H1 (cell line): ENCODE results near the gene THAP7. TPM values are rescaled to one million over a fixed set of nuclear protein-coding genes. Genes with fewer than 3 reads are reported as not detected.

ENCODE experiments used
- CTCF ChIA-PET: fragments of 300-600 bp; sonication (Branson Sonifier 250); formaldehyde crosslinking; loops from one replicate; lab custom pipeline; 2021; ENCODE audit not compliant: partially characterized antibody; lab: Charles Lee
- POLR2A ChIA-PET: fragments of 300-600 bp; sonication (Branson Sonifier 250); formaldehyde crosslinking; loops from one replicate; lab custom pipeline; 2021; ENCODE audit warnings: inconsistent platforms; ENCODE audit not compliant: partially characterized antibody; lab: Charles Lee
- DNase-seq, 2 experiments: peaks; one replicate each; pipeline versions ENCODE4 v3.0.0 to v3.0.0-alpha.2; 2010 to 2022; ENCODE audit warnings: low spot score in 2 of 2, low read depth in 1 of 2, mixed read lengths in 1 of 2
- FAIRE-seq: peaks from 2 replicates; lab custom pipeline; 2011; peaks lifted over from hg19 to GRCh38; lab: Jason Lieb, UNC
- H2AFZ ChIP-seq: 2 replicates; pipeline ENCODE4 v1.8.1; 2012; ENCODE audit warnings: low read length, inconsistent platforms
- H2AK5ac ChIP-seq: 2 replicates; pipeline ENCODE4 v1.6.1; 2013; ENCODE audit warnings: low read depth, low read length
- H2BK120ac ChIP-seq: replicated peaks from 2 replicates; pipeline ENCODE3; 2013; ENCODE audit warnings: low read depth, low read length, inconsistent platforms
- H2BK12ac ChIP-seq: 2 replicates; pipeline ENCODE4 v1.6.1; 2013; ENCODE audit warnings: low read depth, low read length
- H2BK15ac ChIP-seq: 2 replicates; pipeline ENCODE4 v1.6.1; 2013; ENCODE audit warnings: low read length
- H2BK20ac ChIP-seq: 2 replicates; pipeline ENCODE4 v1.6.1; 2013; ENCODE audit warnings: low read length
- H2BK5ac ChIP-seq: 2 replicates; pipeline ENCODE4 v1.6.1; 2013; ENCODE audit warnings: low read depth, low read length
- H3K14ac ChIP-seq: 2 replicates; pipeline ENCODE4 v1.6.1; 2013; ENCODE audit warnings: inconsistent platforms; ENCODE audit not compliant: insufficient read length
- H3K18ac ChIP-seq: 2 replicates; pipeline ENCODE4 v1.6.1; 2013; ENCODE audit warnings: low read length; ENCODE audit errors: extremely low read depth
- H3K23ac ChIP-seq: 2 replicates; pipeline ENCODE4 v1.6.1; 2013; ENCODE audit warnings: inconsistent platforms; ENCODE audit not compliant: insufficient read length
- H3K23me2 ChIP-seq: 2 replicates; pipeline ENCODE4 v1.6.1; 2013; ENCODE audit warnings: low read depth, low read length
- H3K27ac ChIP-seq: 2 replicates; pipeline ENCODE4 v1.6.1; 2011; ENCODE audit warnings: low read depth, low read length, inconsistent platforms
- H3K27me3 ChIP-seq, 4 experiments: replicated peaks in 1 of 4; 1 replicate in 1 of 4; 2 replicates in 3 of 4; pipeline versions ENCODE4 v1.6.1 to v1.8.1; 2011 to 2013; ENCODE audit warnings: low read length in 3 of 4, mild to moderate bottlenecking in 3 of 4, inconsistent platforms in 2 of 4, mixed read lengths in 2 of 4, moderate library complexity in 1 of 4; ENCODE audit not compliant: control insufficient read depth in 3 of 4, insufficient read depth in 3 of 4; ENCODE audit errors: extremely low read depth in 1 of 4
- H3K36me3 ChIP-seq, 4 experiments: 2 replicates each; pipeline versions ENCODE4 v1.6.1 to v1.8.1; 2011 to 2013; ENCODE audit warnings: mild to moderate bottlenecking in 4 of 4, low read length in 3 of 4, moderate library complexity in 2 of 4, control low read depth in 1 of 4, inconsistent platforms in 1 of 4; ENCODE audit not compliant: insufficient read depth in 4 of 4, control insufficient read depth in 2 of 4
- H3K4ac ChIP-seq: replicated peaks from 2 replicates; pipeline ENCODE3; 2013; ENCODE audit warnings: low read length, low read depth, mixed read lengths, inconsistent platforms; ENCODE audit not compliant: insufficient read length
- H3K4me1 ChIP-seq, 4 experiments: replicated peaks in 1 of 4; 1 replicate in 1 of 4; 2 replicates in 3 of 4; pipeline versions ENCODE4 v1.6.1 to v1.8.1; 2011 to 2013; ENCODE audit warnings: low read length in 3 of 4, inconsistent platforms in 2 of 4, mixed read lengths in 1 of 4; ENCODE audit not compliant: insufficient read depth in 4 of 4, control insufficient read depth in 3 of 4
- H3K4me2 ChIP-seq, 2 experiments: 2 replicates each; pipeline versions ENCODE4 v1.6.1 to v1.8.1; 2011 to 2013; ENCODE audit warnings: low read depth in 2 of 2, low read length in 2 of 2, control low read depth in 1 of 2, inconsistent platforms in 1 of 2, mild to moderate bottlenecking in 1 of 2; ENCODE audit not compliant: insufficient read depth in 1 of 2
- H3K4me3 ChIP-seq, 4 experiments: fragments of 200-600, 300-600 bp in 1 of 4; sonication (generic), shearing (Covaris generic), sonication (Bioruptor Twin) in 1 of 4; 2 replicates each; pipeline versions ENCODE4 v1.5.1 to v1.8.1; 2011 to 2016; ENCODE audit warnings: low read length in 4 of 4, low read depth in 3 of 4, control low read depth in 2 of 4, inconsistent platforms in 2 of 4, mild to moderate bottlenecking in 2 of 4, mixed read lengths in 1 of 4, moderate library complexity in 1 of 4; ENCODE audit not compliant: insufficient read depth in 2 of 4; ENCODE audit errors: extremely low read depth in 1 of 4
- H3K56ac ChIP-seq: replicated peaks from 2 replicates; pipeline ENCODE3; 2013; ENCODE audit warnings: low read depth, mild to moderate bottlenecking, mixed read lengths, low read length, inconsistent platforms; ENCODE audit not compliant: insufficient read length
- H3K79me1 ChIP-seq: 2 replicates; pipeline ENCODE4 v1.6.1; 2013; ENCODE audit warnings: low read depth, low read length, control low read depth
- H3K79me2 ChIP-seq, 2 experiments: 2 replicates each; pipeline versions ENCODE4 v1.6.1 to v1.8.1; 2012 to 2013; ENCODE audit warnings: low read length in 2 of 2, mild to moderate bottlenecking in 2 of 2, inconsistent platforms in 1 of 2; ENCODE audit not compliant: insufficient read depth in 2 of 2, control insufficient read depth in 1 of 2
- H3K9ac ChIP-seq, 4 experiments: replicated peaks in 1 of 4; 1 replicate in 1 of 4; 2 replicates in 3 of 4; pipeline versions ENCODE4 v1.6.1 to v1.8.1; 2011 to 2013; ENCODE audit warnings: low read depth in 3 of 4, low read length in 3 of 4, control low read depth in 2 of 4, mild to moderate bottlenecking in 2 of 4, moderate library complexity in 2 of 4, inconsistent platforms in 1 of 4; ENCODE audit errors: extremely low read depth in 1 of 4
- H3K9me3 ChIP-seq, 2 experiments: 2 replicates each; pipeline versions ENCODE4 v1.6.1 to v1.8.1; 2012 to 2013; ENCODE audit warnings: mild to moderate bottlenecking in 2 of 2, moderate library complexity in 2 of 2, control low read depth in 1 of 2, inconsistent platforms in 1 of 2, low read depth in 1 of 2, low read length in 1 of 2, mixed read lengths in 1 of 2; ENCODE audit not compliant: insufficient read depth in 2 of 2
- H4K20me1 ChIP-seq, 2 experiments: replicated peaks in 1 of 2; 2 replicates each; pipeline versions ENCODE3 to v1.8.1; 2011 to 2013; ENCODE audit warnings: inconsistent platforms in 2 of 2, low read length in 2 of 2, mild to moderate bottlenecking in 1 of 2; ENCODE audit not compliant: insufficient read depth in 2 of 2, control insufficient read depth in 1 of 2
- H4K5ac ChIP-seq: 2 replicates; pipeline ENCODE4 v1.6.1; 2013; ENCODE audit warnings: low read length, low read depth, mixed read lengths, inconsistent platforms; ENCODE audit not compliant: insufficient read length
- H4K8ac ChIP-seq: 2 replicates; pipeline ENCODE4 v1.8.0; 2013; ENCODE audit warnings: mild to moderate bottlenecking, moderate library complexity, low read length, inconsistent platforms; ENCODE audit not compliant: insufficient read depth; ENCODE audit errors: extremely low read depth
- H4K91ac ChIP-seq: replicated peaks from 2 replicates; pipeline ENCODE3; 2013; ENCODE audit warnings: low read length, mixed read lengths, inconsistent platforms; ENCODE audit not compliant: insufficient read length
- CTBP2 ChIP-seq: IDR thresholded peaks from 2 replicates; pipeline ENCODE4 v1.7.0; 2011; ENCODE audit warnings: borderline replicate concordance, mild to moderate bottlenecking, moderate library complexity, mixed read lengths, low read length; ENCODE audit not compliant: insufficient read depth, insufficient read length
- EGR1 ChIP-seq: IDR thresholded peaks from 2 replicates; pipeline ENCODE4 v1.6.1; 2011; ENCODE audit warnings: low read depth, low read length, borderline replicate concordance
- HDAC2 ChIP-seq, 2 experiments: fragments of 300-600 bp in 1 of 2; sonication (generic) in 1 of 2; IDR thresholded peaks; 2 replicates each; pipeline ENCODE4 v1.6.1; 2011 to 2012; ENCODE audit warnings: low read depth in 2 of 2, low read length in 2 of 2, mild to moderate bottlenecking in 2 of 2, moderate library complexity in 2 of 2, borderline replicate concordance in 1 of 2, inconsistent platforms in 1 of 2
- WGBS, 2 experiments: shearing (Covaris generic) in 1 of 2; methylation state at CpG; one replicate each; pipeline versions ENCODE4 v1.1.6 to v1.1.7; 2013 to 2015; ENCODE audit warnings: low lambda C conversion rate in 2 of 2, mixed read lengths in 2 of 2, inconsistent platforms in 1 of 2, low coverage in 1 of 2, missing lambda C conversion rate in 1 of 2; ENCODE audit not compliant: insufficient replicate concordance in 2 of 2, insufficient coverage in 1 of 2, insufficient read length in 1 of 2; ENCODE audit errors: extremely low coverage in 1 of 2, missing lambda C conversion rate in 1 of 2; 5-methylcytosine and 5-hydroxymethylcytosine counted together
- polyA plus RNA-seq, 7 experiments: library from polyadenylated mRNA; depleted of rRNA in 3 of 7; stranded (reverse) in 5 of 7; unstranded in 2 of 7; fragments of >200 nt in 5 of 7; fragments of 200-250 nt in 2 of 7; gene quantifications; 1 replicate in 5 of 7; 2 replicates in 1 of 7; 4 replicates in 1 of 7; pipeline versions ENCODE4 v1.2.1 to v1.2.3, GENCODE V29; 2011 to 2013; ENCODE audit warnings: missing spikeins in 2 of 7, mixed read lengths in 2 of 7
- total RNA-seq: library from RNA; stranded (reverse); fragmentation: NEBNext Ultra II Directional; extraction: Animal tissue kit (Norgen Biotek cat#: 25700); gene quantifications from 2 replicates; pipeline ENCODE4 v1.2.1, GENCODE V29; 2021

THAP7 gene
- total and polyA plus RNA-seq, 2 of the 8 experiments (the other 6 are each of a cell fraction or from before 2014, with no cell fraction given): 16.9 to 32.5 TPM

GRCh38 chr22:21051145-21051830 lies 49.4 kb upstream of the THAP7 start:
- POLR2A ChIA-PET: no interaction called here
- WGBS, 2 experiments: 88% methylated on average over 9 of the region's 9 CpGs; no CpG with 5 or more reads in 1 of the 2 experiments

More at GRCh38 chr22:21051145-21051830, 49.4 kb upstream of the THAP7 start:
- Histone ChIP-seq H3K27me3 (no peaks in the 10 kb centered on the region), H3K79me1 (no peaks in the 10 kb centered on the region), H4K5ac (no peak overlapping the region), H2AK5ac (no peak overlapping the region), H2BK12ac (peak overlapping the region; percentile 80; the same call in 1 of the 2 replicates), H4K8ac (peak overlapping the region; percentile 87; the same call in 1 of the 2 replicates), H3K9me3 (no peaks in the 10 kb centered on the region), H4K91ac (peak overlapping the region; percentile 3), H3K4me2 (peak overlapping the region; percentile 40 to 49), H3K14ac (no peak overlapping the region), H3K23me2 (no peaks in the 10 kb centered on the region), H3K4me3 (no peak overlapping the region), H3K4me1 (peaks cover 2 to 15% (median 12%) of the 10 kb centered on the region in 4 experiments; a peak in 5 of 7 replicates), H2AFZ (no peak overlapping the region), H3K36me3 (no peaks in the 10 kb centered on the region), H2BK120ac (peak overlapping the region; percentile 15), H2BK5ac (peak overlapping the region; percentile 44; the same call in 1 of the 2 replicates), H2BK15ac (peak overlapping the region; percentile 95; the same call in 1 of the 2 replicates), H3K56ac (no peak overlapping the region), H2BK20ac (0 out of 2 replicates have a peak overlapping the region, but pooled peaks have one; percentile 72), H3K9ac (peak overlapping the region in 1 of 4 experiments; percentile 9; a peak in 1 of 7 replicates), H3K4ac (no peak overlapping the region), H3K79me2 (no peaks in the 10 kb centered on the region), H3K18ac (peak overlapping the region; percentile 19; the same call in 1 of the 2 replicates), H3K23ac (no peak overlapping the region), H4K20me1 (no peaks in the 10 kb centered on the region), H3K27ac (no peak overlapping the region)
- FAIRE-seq: no peak
- DNase-seq: no peak
- TF ChIP-seq HDAC2 (IDR thresholded peaks at IDR 0.05; ENCODE audit: borderline replicate concordance in 1 of 2, low read depth in 2 of 2, low read length in 2 of 2) (no peak), EGR1 (no peak), CTBP2 (no peak)
- TF ChIP-seq, all 59 proteins: peak for 0
- CTCF ChIA-PET: interaction anchor here (0.7 to 1.4 kb wide), 5 partner anchors 15 to 50 kb away, joined by 3 to 4 read pairs (median 3); no protein-coding TSS in a partner anchor
